K562 (cell line): ENCODE results near the gene SF3B4. TPM values are rescaled to one million over a fixed set of nuclear protein-coding genes. Genes with fewer than 3 reads are reported as not detected.
"Not testable (repeated sequence)": the region's sequence is repeated elsewhere in the genome, so short reads cannot be mapped to it uniquely, and the experiment has no call there.

ENCODE experiments used
- DMBX1 ChIP-seq: fragments of 250-450 bp; sonication (Bioruptor Pico); IDR thresholded peaks from 2 replicates; pipeline ENCODE4 v1.8.0; 2022; ENCODE audit warnings: inconsistent platforms, mild to moderate bottlenecking, moderate library complexity, borderline replicate concordance
- E2F3 ChIP-seq: fragments of 250-450 bp; sonication (Bioruptor Pico); IDR thresholded peaks from 2 replicates; pipeline ENCODE4 v1.4.0; 2020; ENCODE audit warnings: mild to moderate bottlenecking
- FOXP1 ChIP-seq: sonication (generic); formaldehyde crosslinking; IDR thresholded peaks from 2 replicates; pipeline ENCODE4 v1.8.0; 2022; ENCODE audit warnings: mild to moderate bottlenecking, missing genetic modification reagents
- NR2F6 ChIP-seq: fragments of 450-650 bp; formaldehyde crosslinking; IDR thresholded peaks from 2 replicates; pipeline ENCODE4 v1.4.0; 2020; ENCODE audit warnings: mild to moderate bottlenecking
- POLR2AphosphoS2 ChIP-seq: IDR thresholded peaks from 2 replicates; pipeline ENCODE4 v1.6.1; 2012; ENCODE audit warnings: low read length, improper control_type of control experiment
- TGIF2 ChIP-seq: sonication (generic); formaldehyde crosslinking; IDR thresholded peaks from 2 replicates; pipeline ENCODE4 v1.8.1; 2022; ENCODE audit warnings: mild to moderate bottlenecking, missing genetic modification reagents, moderate library complexity
- ZC3H4 ChIP-seq: sonication (generic); formaldehyde crosslinking; IDR thresholded peaks from 2 replicates; pipeline ENCODE4 v1.9.0; 2021; ENCODE audit warnings: missing genetic modification reagents, borderline replicate concordance
- ZNF436 ChIP-seq: fragments of 250-450, 450-650 bp; sonication (Bioruptor Pico); formaldehyde crosslinking; IDR thresholded peaks from 2 replicates; pipeline ENCODE4 v1.7.0; 2020; ENCODE audit warnings: mild to moderate bottlenecking
- ZSCAN29 ChIP-seq: fragments of 450-650 bp; IDR thresholded peaks from 2 replicates; pipeline ENCODE4 v1.6.1; 2017
- ZSCAN32 ChIP-seq: fragments of 450-650 bp; formaldehyde crosslinking; IDR thresholded peaks from 2 replicates; pipeline ENCODE4 v1.4.0; 2020; ENCODE audit warnings: mild to moderate bottlenecking, moderate library complexity
- polyA plus RNA-seq, 8 experiments: library from polyadenylated mRNA; depleted of rRNA in 4 of 8; stranded (reverse) in 5 of 8; unstranded in 3 of 8; fragments of >200 nt; fragmentation: Nextera tagmentation in 2 of 8; fragmentation: Illumina TruSeq in 1 of 8; extraction: Ambion mirVana in 2 of 8; extraction: Trizol in 1 of 8; gene quantifications; 2 replicates each; pipeline versions ENCODE4 v1.2.1 to v1.2.3, GENCODE V29; 2011 to 2014; ENCODE audit warnings: inconsistent platforms in 1 of 8, missing spikeins in 1 of 8
- total RNA-seq, 7 experiments: library from RNA; depleted of rRNA in 6 of 7; stranded (reverse); fragments of >200 nt in 6 of 7; fragmentation: Illumina TruSeq in 2 of 7; extraction: Trizol in 2 of 7; gene quantifications; 2 replicates each; pipeline versions ENCODE4 v1.2.1 to v1.2.3, GENCODE V29; 2011 to 2021; ENCODE audit warnings: low replicate concordance in 1 of 7
- TF ChIP-seq, protein P1 (sequence below), 2 experiments: fragments of 450-650 bp; IDR thresholded peaks; 2 replicates each; pipeline ENCODE4 v1.6.1; 2016
- TF ChIP-seq, protein P2 (sequence below): sonication (generic); formaldehyde crosslinking; IDR thresholded peaks from 2 replicates; pipeline ENCODE4 v1.8.0; 2023; ENCODE audit warnings: missing genetic modification reagents, mild to moderate bottlenecking, borderline replicate concordance
- TF ChIP-seq, protein P3 (sequence below): sonication (generic); formaldehyde crosslinking; IDR thresholded peaks from 2 replicates; pipeline ENCODE4 v1.8.0; 2022; ENCODE audit warnings: mild to moderate bottlenecking, missing genetic modification reagents
- TF ChIP-seq, protein P4 (sequence below), 2 experiments: fragments of 250-450 bp in 1 of 2; fragments of 450-650 bp in 1 of 2; sonication (Bioruptor Pico) in 1 of 2; IDR thresholded peaks; 2 replicates each; pipeline versions ENCODE4 v1.6.1 to v1.8.0; 2016 to 2021; ENCODE audit warnings: mild to moderate bottlenecking in 2 of 2, moderate library complexity in 2 of 2, missing compliant biosample characterization in 1 of 2, missing genetic modification characterization in 1 of 2
- TF ChIP-seq, protein P5 (sequence below), 2 experiments: fragments of 450-650 bp in 1 of 2; sonication (generic) in 1 of 2; formaldehyde crosslinking; conservative IDR thresholded peaks; 2 replicates each; pipeline versions ENCODE4 v1.4.0 to v1.8.1; 2020 to 2022; ENCODE audit warnings: mild to moderate bottlenecking in 1 of 2, missing genetic modification reagents in 1 of 2
- TF ChIP-seq, protein P6 (sequence below): sonication (generic); formaldehyde crosslinking; IDR thresholded peaks from 2 replicates; pipeline ENCODE4 v1.8.0; 2022; ENCODE audit warnings: mild to moderate bottlenecking, missing genetic modification reagents

Gene SF3B4
- total and polyA plus RNA-seq, 9 of the 15 experiments (the other 6 are each of a cell fraction or from before 2014, with no cell fraction given): 3.0 to 88.0 (median 26.1) TPM

DNA sequence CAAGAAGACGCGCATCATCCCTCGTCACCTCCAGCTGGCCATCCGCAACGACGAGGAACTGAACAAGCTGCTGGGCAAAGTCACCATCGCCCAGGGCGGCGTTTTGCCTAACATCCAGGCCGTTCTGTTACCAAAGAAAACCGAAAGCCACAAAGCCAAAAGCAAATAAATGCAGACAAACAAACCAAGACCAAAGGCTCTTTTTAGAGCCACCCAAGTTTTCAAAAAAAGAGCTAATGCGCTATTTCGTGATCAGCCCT, 40.5 kb downstream of the SF3B4 start (continued):
- TF ChIP-seq, protein P1, sequence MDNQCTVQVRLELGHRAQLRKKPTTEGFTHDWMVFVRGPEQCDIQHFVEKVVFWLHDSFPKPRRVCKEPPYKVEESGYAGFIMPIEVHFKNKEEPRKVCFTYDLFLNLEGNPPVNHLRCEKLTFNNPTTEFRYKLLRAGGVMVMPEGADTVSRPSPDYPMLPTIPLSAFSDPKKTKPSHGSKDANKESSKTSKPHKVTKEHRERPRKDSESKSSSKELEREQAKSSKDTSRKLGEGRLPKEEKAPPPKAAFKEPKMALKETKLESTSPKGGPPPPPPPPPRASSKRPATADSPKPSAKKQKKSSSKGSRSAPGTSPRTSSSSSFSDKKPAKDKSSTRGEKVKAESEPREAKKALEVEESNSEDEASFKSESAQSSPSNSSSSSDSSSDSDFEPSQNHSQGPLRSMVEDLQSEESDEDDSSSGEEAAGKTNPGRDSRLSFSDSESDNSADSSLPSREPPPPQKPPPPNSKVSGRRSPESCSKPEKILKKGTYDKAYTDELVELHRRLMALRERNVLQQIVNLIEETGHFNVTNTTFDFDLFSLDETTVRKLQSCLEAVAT (IDR thresholded peaks at IDR 0.05): peak in 1 of 2 experiments; percentile 81; a peak in 1 of 4 replicates
- TF ChIP-seq, protein P2, sequence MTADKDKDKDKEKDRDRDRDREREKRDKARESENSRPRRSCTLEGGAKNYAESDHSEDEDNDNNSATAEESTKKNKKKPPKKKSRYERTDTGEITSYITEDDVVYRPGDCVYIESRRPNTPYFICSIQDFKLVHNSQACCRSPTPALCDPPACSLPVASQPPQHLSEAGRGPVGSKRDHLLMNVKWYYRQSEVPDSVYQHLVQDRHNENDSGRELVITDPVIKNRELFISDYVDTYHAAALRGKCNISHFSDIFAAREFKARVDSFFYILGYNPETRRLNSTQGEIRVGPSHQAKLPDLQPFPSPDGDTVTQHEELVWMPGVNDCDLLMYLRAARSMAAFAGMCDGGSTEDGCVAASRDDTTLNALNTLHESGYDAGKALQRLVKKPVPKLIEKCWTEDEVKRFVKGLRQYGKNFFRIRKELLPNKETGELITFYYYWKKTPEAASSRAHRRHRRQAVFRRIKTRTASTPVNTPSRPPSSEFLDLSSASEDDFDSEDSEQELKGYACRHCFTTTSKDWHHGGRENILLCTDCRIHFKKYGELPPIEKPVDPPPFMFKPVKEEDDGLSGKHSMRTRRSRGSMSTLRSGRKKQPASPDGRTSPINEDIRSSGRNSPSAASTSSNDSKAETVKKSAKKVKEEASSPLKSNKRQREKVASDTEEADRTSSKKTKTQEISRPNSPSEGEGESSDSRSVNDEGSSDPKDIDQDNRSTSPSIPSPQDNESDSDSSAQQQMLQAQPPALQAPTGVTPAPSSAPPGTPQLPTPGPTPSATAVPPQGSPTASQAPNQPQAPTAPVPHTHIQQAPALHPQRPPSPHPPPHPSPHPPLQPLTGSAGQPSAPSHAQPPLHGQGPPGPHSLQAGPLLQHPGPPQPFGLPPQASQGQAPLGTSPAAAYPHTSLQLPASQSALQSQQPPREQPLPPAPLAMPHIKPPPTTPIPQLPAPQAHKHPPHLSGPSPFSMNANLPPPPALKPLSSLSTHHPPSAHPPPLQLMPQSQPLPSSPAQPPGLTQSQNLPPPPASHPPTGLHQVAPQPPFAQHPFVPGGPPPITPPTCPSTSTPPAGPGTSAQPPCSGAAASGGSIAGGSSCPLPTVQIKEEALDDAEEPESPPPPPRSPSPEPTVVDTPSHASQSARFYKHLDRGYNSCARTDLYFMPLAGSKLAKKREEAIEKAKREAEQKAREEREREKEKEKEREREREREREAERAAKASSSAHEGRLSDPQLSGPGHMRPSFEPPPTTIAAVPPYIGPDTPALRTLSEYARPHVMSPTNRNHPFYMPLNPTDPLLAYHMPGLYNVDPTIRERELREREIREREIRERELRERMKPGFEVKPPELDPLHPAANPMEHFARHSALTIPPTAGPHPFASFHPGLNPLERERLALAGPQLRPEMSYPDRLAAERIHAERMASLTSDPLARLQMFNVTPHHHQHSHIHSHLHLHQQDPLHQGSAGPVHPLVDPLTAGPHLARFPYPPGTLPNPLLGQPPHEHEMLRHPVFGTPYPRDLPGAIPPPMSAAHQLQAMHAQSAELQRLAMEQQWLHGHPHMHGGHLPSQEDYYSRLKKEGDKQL (CRISPR knock-in tag): 0 out of 2 replicates have a peak, but pooled peaks have one; percentile 87
- 0 out of 2 replicates have a peak, but pooled peaks have one; percentile 7 for TF ChIP-seq POLR2AphosphoS2
- TF ChIP-seq ZSCAN32 (CRISPR knock-in tag): 0 out of 2 replicates have a peak, but pooled peaks have one; percentile 20
- TF ChIP-seq ZNF436 (CRISPR knock-in tag): peak; percentile 21; the same call in 1 of the 2 replicates
- 0 out of 2 replicates have a peak, but pooled peaks have one; percentile 15 for TF ChIP-seq FOXP1
- peak; percentile 91; the same call in 1 of the 2 replicates for TF ChIP-seq TGIF2 (CRISPR knock-in tag)
- 0 out of 2 replicates have a peak, but pooled peaks have one; percentile 23 for TF ChIP-seq ZC3H4 (CRISPR knock-in tag)
- TF ChIP-seq, protein P3, sequence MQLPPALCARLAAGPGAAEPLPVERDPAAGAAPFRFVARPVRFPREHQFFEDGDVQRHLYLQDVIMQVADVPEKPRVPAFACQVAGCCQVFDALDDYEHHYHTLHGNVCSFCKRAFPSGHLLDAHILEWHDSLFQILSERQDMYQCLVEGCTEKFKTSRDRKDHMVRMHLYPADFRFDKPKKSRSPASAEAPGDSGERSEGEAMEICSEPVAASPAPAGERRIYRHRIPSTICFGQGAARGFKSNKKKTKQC (CRISPR knock-in tag): 0 out of 2 replicates have a peak, but pooled peaks have one; percentile 2
- TF ChIP-seq, protein P4, sequence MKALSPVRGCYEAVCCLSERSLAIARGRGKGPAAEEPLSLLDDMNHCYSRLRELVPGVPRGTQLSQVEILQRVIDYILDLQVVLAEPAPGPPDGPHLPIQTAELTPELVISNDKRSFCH (CRISPR knock-in tag; IDR thresholded peaks at IDR 0.05): not testable (repeated sequence)
- TF ChIP-seq, protein P4 (tag; IDR thresholded peaks at IDR 0.05): peak; percentile 50; the same call in 1 of the 2 replicates
- 0 out of 2 replicates have a peak, but pooled peaks have one; percentile 30 for TF ChIP-seq ZSCAN29
- TF ChIP-seq, protein P5, sequence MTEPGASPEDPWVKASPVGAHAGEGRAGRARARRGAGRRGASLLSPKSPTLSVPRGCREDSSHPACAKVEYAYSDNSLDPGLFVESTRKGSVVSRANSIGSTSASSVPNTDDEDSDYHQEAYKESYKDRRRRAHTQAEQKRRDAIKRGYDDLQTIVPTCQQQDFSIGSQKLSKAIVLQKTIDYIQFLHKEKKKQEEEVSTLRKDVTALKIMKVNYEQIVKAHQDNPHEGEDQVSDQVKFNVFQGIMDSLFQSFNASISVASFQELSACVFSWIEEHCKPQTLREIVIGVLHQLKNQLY (CRISPR knock-in tag; conservative IDR thresholded peaks at IDR 0.05): 0 out of 4 replicates have a peak, but pooled peaks of 1 of the 2 experiments have one; percentile 2
- peak; percentile 3; the same call in 1 of the 2 replicates for TF ChIP-seq E2F3
- TF ChIP-seq DMBX1: peak; percentile 44; the same call in 1 of the 2 replicates
- TF ChIP-seq, protein P6, sequence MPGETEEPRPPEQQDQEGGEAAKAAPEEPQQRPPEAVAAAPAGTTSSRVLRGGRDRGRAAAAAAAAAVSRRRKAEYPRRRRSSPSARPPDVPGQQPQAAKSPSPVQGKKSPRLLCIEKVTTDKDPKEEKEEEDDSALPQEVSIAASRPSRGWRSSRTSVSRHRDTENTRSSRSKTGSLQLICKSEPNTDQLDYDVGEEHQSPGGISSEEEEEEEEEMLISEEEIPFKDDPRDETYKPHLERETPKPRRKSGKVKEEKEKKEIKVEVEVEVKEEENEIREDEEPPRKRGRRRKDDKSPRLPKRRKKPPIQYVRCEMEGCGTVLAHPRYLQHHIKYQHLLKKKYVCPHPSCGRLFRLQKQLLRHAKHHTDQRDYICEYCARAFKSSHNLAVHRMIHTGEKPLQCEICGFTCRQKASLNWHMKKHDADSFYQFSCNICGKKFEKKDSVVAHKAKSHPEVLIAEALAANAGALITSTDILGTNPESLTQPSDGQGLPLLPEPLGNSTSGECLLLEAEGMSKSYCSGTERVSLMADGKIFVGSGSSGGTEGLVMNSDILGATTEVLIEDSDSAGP: 0 out of 2 replicates have a peak, but pooled peaks have one; percentile 4
- TF ChIP-seq NR2F6 (CRISPR knock-in tag): 0 out of 2 replicates have a peak, but pooled peaks have one; percentile 9
